Activated naive CD4-positive, alpha-beta T cell treated with anti-CD3 and anti-CD28 coated beads, Interleukin-2, amount 50 U/mL, for 16 hours (primary cell): Measurements from ENCODE around the gene ZNF728.
"Not testable (repeated sequence)": the region's sequence is repeated elsewhere in the genome, so short reads cannot be mapped to it uniquely, and the experiment has no call there.

ENCODE experiments used
- DNase-seq: peaks from one replicate; pipeline ENCODE4 v3.0.0-alpha.2; 2020

Gene ZNF728

GRCh38 chr19:23002690-23003422 lies at the start of gene ZNF728:
Gene ZNF728 (minus strand): TSS chr19:23003176. CDS start chr19:23003030, 146 bp downstream.
- no peak for DNase-seq

GRCh38 chr19:23052349-23052748 lies 49.4 kb upstream of the ZNF728 start:
- DNase-seq: no peak

- DNase-seq: no peak
These were observed 46.3 kb upstream of the ZNF728 start for GRCh38 chr19:23049256-23049655.

- DNase-seq: no peak
These were observed 43.8 kb upstream of the ZNF728 start for GRCh38 chr19:23046743-23047142.

- DNase-seq: no peak
These were observed 30.7 kb upstream of the ZNF728 start for GRCh38 chr19:23033721-23034120.

- DNase-seq: no peak
These were observed 12.7 kb upstream of the ZNF728 start for GRCh38 chr19:23015660-23016059.

GRCh38 chr19:22994957-22995356 lies 8.0 kb downstream of the ZNF728 start:
- DNase-seq: not testable (repeated sequence)

GRCh38 chr19:22976248-22976647 lies 26.7 kb downstream of the ZNF728 start:
- no peak for DNase-seq

GRCh38 chr19:22975546-22976136 lies 27.3 kb downstream of the ZNF728 start:
- not testable (repeated sequence) for DNase-seq

GRCh38 chr19:22945560-22945959 lies 57.4 kb downstream of the ZNF728 start:
- DNase-seq: no peak

- no peak for DNase-seq
These were observed 67.8 kb downstream of the ZNF728 start for GRCh38 chr19:22935151-22935550.

- DNase-seq: not testable (repeated sequence)
These were observed 75.4 kb downstream of the ZNF728 start for GRCh38 chr19:22927576-22927975.

- not testable (repeated sequence) for DNase-seq
These were observed 77.8 kb downstream of the ZNF728 start for GRCh38 chr19:22925181-22925580.
